ENCODE results near the gene ACOT13. TPM values are rescaled to one million over a fixed set of nuclear protein-coding genes. Genes with fewer than 3 reads are reported as not detected.

ACOT13 gene
- total and polyA plus RNA-seq, 2 donors (not counting 1 experiment from before 2014, with no cell fraction given), result 12.2 to 26.4 TPM

DNA sequence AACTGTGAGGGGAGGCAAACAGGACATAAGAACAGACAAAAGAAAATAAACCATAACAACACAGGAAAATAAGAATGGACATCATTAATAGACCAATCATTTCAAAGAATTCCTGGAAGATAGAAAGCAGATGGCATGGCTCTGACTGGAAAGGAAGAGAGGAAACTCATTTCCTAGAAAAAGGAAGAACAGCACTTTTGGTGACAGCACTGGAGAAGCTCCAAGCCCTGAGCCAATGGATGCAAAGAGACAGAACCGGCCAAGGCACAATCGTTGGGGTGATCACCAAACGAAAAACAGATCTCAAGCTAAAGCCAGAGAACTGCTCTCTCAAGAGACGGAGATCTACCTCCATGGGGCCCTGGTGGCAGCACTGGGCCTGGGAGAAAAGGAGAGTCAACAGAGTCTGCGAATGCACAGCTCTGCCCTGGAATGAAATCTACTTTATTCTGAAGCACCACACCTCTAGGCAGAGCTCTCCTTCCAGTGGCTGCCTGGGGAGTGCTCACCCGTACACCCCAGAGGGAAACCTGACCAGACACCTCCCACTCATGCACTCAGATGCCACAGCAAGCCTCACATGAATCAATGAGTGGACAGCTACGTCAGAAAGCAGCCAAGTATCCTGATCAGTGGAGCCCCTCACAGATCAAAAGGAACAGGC is 45.1 kb upstream of the ACOT13 start:
- Histone ChIP-seq H3K36me3 (ENCODE audit: control insufficient read depth, insufficient read depth, low read length) (no peaks in the 10 kb centered on the region), H2AFZ (ENCODE audit: low read length) (no peak overlapping the region)
- TF ChIP-seq, protein P1, sequence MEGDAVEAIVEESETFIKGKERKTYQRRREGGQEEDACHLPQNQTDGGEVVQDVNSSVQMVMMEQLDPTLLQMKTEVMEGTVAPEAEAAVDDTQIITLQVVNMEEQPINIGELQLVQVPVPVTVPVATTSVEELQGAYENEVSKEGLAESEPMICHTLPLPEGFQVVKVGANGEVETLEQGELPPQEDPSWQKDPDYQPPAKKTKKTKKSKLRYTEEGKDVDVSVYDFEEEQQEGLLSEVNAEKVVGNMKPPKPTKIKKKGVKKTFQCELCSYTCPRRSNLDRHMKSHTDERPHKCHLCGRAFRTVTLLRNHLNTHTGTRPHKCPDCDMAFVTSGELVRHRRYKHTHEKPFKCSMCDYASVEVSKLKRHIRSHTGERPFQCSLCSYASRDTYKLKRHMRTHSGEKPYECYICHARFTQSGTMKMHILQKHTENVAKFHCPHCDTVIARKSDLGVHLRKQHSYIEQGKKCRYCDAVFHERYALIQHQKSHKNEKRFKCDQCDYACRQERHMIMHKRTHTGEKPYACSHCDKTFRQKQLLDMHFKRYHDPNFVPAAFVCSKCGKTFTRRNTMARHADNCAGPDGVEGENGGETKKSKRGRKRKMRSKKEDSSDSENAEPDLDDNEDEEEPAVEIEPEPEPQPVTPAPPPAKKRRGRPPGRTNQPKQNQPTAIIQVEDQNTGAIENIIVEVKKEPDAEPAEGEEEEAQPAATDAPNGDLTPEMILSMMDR (conservative IDR thresholded peaks at IDR 0.05 in 1 of 2, IDR thresholded peaks at IDR 0.05 in 1 of 2; ENCODE audit: low read depth in 1 of 2, low read length in 2 of 2), result no peak
- no peak for TF ChIP-seq EZH2 (IDR thresholded peaks at IDR 0.05; ENCODE audit: low read length, missing control alignments)

DNA sequence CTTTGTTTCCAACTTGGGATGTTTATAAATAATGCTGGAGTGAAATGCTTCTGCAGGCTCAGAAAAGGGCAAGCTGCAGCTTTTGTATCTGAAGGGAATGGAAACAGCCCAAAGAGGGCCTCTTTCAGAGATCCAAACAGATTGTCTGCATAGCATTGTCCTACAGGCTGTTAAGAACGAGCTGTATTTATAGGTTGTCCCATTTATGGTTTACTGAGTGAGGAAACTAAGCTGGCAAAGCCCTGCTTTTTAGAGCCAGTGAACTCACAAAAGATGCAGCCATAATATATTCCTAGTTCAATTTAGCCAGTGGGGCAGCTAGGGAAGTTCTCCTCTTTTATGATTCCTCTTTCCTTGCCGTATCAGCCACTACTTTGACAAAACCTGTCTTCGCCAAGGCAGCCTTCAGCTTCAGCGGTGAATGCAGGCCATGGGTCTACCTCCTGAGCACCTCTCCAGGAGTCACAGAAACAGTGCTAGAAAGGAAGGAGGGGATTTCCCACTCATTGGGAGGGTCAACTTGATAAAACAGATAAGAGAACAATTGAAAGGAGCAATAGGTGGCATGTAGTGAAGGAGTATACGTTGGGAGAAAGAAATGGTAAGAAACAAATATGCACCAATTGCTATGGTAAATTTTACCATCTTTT is 35.9 kb upstream of the ACOT13 start:
- Histone ChIP-seq H2AFZ (ENCODE audit: low read length) (no peak overlapping the region), H3K9me3 (ENCODE audit: control insufficient read depth, insufficient read depth, low read depth, low read length) (no peaks in the 10 kb centered on the region), H3K4me2 (ENCODE audit: extremely low read depth, insufficient read depth, low read length) (no peak overlapping the region), H3K9ac (ENCODE audit: insufficient read depth, low read length) (no peak overlapping the region), H3K27ac (ENCODE audit: insufficient read depth, low read length) (no peak overlapping the region), H3K79me2 (ENCODE audit: control insufficient read depth, insufficient read depth, low read length) (no peaks in the 10 kb centered on the region), H3K4me1 (ENCODE audit: control insufficient read depth, extremely low read depth, insufficient read depth, low read length) (no peaks in the 10 kb centered on the region), H3K27me3 (ENCODE audit: control insufficient read depth, insufficient read depth, low read length) (no peaks in the 10 kb centered on the region), H3K36me3 (ENCODE audit: control insufficient read depth, insufficient read depth, low read length) (no peaks in the 10 kb centered on the region), H4K20me1 (ENCODE audit: control insufficient read depth, extremely low read depth, insufficient read depth, low read length) (no peaks in the 10 kb centered on the region), H3K4me3 (replicated peaks in 1 of 4; ENCODE audit: control extremely low read depth in 1 of 4, insufficient read depth in 1 of 4, low read depth in 3 of 4, low read length in 4 of 4) (no peak overlapping the region)
- DNase-seq (ENCODE audit: low read depth in 2 of 2), result no peak
- TF ChIP-seq, protein P1 (conservative IDR thresholded peaks at IDR 0.05 in 1 of 2, IDR thresholded peaks at IDR 0.05 in 1 of 2; ENCODE audit: low read depth in 1 of 2, low read length in 2 of 2), result no peak
- no peak for TF ChIP-seq EZH2 (IDR thresholded peaks at IDR 0.05; ENCODE audit: low read length, missing control alignments)

More for the DNA sequence above, 45.1 kb upstream of the ACOT13 start:
- Histone ChIP-seq H3K4me2 (ENCODE audit: extremely low read depth, insufficient read depth, low read length) (no peak overlapping the region), H3K27ac (ENCODE audit: insufficient read depth, low read length) (no peak overlapping the region), H3K9ac (ENCODE audit: insufficient read depth, low read length) (no peak overlapping the region), H3K4me3 (replicated peaks in 1 of 4; ENCODE audit: control extremely low read depth in 1 of 4, insufficient read depth in 1 of 4, low read depth in 3 of 4, low read length in 4 of 4) (no peak overlapping the region), H3K27me3 (ENCODE audit: control insufficient read depth, insufficient read depth, low read length) (no peaks in the 10 kb centered on the region), H3K79me2 (ENCODE audit: control insufficient read depth, insufficient read depth, low read length) (no peaks in the 10 kb centered on the region), H3K9me3 (ENCODE audit: control insufficient read depth, insufficient read depth, low read depth, low read length) (no peaks in the 10 kb centered on the region), H3K4me1 (ENCODE audit: control insufficient read depth, extremely low read depth, insufficient read depth, low read length) (no peaks in the 10 kb centered on the region), H4K20me1 (ENCODE audit: control insufficient read depth, extremely low read depth, insufficient read depth, low read length) (no peaks in the 10 kb centered on the region)
- DNase-seq (ENCODE audit: low read depth in 2 of 2), result no peak

DNA sequence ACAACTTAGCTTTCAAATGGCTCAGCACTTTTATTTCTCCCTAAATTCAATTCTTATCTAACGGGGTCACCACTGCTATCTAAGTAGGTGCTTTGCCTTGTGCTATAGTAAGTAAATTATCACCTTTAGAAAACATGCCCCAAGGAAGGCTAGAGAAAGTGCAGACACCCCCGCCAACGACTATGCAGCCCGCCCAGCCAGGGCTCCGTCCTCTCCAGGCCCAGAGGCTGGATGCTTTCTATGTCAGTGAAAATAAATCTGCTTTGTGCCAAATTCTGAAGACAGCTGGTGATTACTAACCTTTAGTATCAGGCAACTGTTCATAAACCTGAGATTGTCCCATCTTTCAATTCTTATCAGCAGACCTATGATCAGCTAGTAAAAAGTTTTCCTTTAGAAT is 35.2 kb upstream of the ACOT13 start:
- Histone ChIP-seq H2AFZ (ENCODE audit: low read length) (no peak overlapping the region), H3K27me3 (ENCODE audit: control insufficient read depth, insufficient read depth, low read length) (no peaks in the 10 kb centered on the region), H3K4me1 (ENCODE audit: control insufficient read depth, extremely low read depth, insufficient read depth, low read length) (no peaks in the 10 kb centered on the region), H3K9ac (ENCODE audit: insufficient read depth, low read length) (no peak overlapping the region), H3K4me3 (replicated peaks in 1 of 4; ENCODE audit: control extremely low read depth in 1 of 4, insufficient read depth in 1 of 4, low read depth in 3 of 4, low read length in 4 of 4) (no peak overlapping the region), H3K27ac (ENCODE audit: insufficient read depth, low read length) (no peak overlapping the region), H3K4me2 (ENCODE audit: extremely low read depth, insufficient read depth, low read length) (no peak overlapping the region), H4K20me1 (ENCODE audit: control insufficient read depth, extremely low read depth, insufficient read depth, low read length) (no peaks in the 10 kb centered on the region), H3K79me2 (ENCODE audit: control insufficient read depth, insufficient read depth, low read length) (no peaks in the 10 kb centered on the region), H3K9me3 (ENCODE audit: control insufficient read depth, insufficient read depth, low read depth, low read length) (no peaks in the 10 kb centered on the region), H3K36me3 (ENCODE audit: control insufficient read depth, insufficient read depth, low read length) (no peaks in the 10 kb centered on the region)
- TF ChIP-seq, protein P1 (conservative IDR thresholded peaks at IDR 0.05 in 1 of 2, IDR thresholded peaks at IDR 0.05 in 1 of 2; ENCODE audit: low read depth in 1 of 2, low read length in 2 of 2), result no peak
- TF ChIP-seq EZH2 (IDR thresholded peaks at IDR 0.05; ENCODE audit: low read length, missing control alignments), result no peak
- no peak for DNase-seq (ENCODE audit: low read depth in 2 of 2)

All from fibroblast of lung (primary cell).